CD4-positive, alpha-beta T cell treated with Interleukin-10 for 1 hour (primary cell): ENCODE data around the gene FAM72A.
"Not testable (repeated sequence)": the region's sequence is repeated elsewhere in the genome, so short reads cannot be mapped to it uniquely, and the experiment has no call there.

Source experiments
- DNase-seq: peaks from one replicate; pipeline ENCODE4 v3.0.0-alpha.2; 2020

Gene FAM72A

DNA sequence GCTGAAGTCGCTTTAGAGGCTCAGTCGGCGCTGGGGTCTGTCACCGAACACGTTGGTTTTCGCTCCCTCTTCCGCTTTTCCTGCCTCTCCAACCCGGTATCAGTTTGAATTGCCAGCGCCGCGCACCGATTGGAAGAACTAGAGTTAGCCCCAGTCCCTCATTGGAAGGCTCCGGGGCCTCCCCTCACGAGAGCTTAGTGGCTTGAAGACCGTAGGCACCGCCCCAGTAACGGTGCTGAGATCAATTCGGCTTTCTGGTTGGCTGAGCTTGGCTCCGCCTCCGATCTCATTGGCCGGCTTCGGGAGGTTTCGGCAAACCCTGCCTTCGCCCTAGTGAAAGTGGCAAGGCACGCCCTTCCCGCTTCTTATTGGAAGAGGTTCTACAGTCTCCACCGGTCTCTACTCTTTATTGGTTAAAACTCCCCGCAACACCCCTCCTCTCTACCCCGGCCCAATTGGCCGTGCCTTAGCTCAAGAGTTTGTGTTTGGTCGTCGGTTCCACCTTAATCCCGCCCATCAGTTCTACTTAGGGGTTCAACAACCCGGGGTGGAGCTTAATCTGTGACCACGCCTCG is at the start of gene FAM72A:
TSS of gene FAM72A (minus strand) at position 51 of the 575 bp plus-strand sequence. CDS start 814 bp downstream, outside the sequence.
- DNase-seq = peak; percentile 100

DNA sequence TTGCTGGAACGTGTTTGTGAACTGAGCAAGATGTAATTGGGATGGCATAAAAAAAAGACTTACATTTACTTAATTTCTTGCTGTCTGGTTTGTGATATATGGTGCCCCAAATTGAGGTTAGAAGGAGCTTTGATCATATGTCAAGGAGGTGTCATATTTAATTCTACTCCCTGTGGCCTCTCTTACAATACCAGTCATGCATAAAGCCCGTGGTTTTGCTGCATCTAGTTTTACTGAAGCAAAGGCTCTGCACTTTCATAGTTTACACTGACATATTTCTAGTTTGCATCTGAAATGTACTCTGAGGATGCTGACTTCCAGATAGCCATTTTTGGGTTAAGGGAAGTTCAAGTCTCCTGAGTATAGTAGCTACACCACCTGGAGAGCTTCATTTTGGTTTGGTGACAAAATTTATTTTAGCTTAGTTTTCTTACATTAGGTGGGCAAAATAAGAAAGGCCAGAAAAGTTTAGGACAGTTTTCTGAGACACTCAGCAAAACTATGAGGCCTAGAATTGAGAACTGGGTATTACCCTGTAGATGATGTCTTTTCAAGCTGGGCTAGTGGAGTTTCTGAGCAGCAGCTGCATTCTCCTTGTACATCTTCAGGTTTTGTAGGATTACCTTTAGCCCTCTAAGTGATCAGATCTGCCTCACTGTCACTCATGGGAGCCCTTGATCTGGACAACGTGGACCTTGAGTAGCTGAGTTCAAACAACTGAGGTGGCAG is 48.5 kb upstream of the FAM72A start:
- not testable (repeated sequence) for DNase-seq

DNA sequence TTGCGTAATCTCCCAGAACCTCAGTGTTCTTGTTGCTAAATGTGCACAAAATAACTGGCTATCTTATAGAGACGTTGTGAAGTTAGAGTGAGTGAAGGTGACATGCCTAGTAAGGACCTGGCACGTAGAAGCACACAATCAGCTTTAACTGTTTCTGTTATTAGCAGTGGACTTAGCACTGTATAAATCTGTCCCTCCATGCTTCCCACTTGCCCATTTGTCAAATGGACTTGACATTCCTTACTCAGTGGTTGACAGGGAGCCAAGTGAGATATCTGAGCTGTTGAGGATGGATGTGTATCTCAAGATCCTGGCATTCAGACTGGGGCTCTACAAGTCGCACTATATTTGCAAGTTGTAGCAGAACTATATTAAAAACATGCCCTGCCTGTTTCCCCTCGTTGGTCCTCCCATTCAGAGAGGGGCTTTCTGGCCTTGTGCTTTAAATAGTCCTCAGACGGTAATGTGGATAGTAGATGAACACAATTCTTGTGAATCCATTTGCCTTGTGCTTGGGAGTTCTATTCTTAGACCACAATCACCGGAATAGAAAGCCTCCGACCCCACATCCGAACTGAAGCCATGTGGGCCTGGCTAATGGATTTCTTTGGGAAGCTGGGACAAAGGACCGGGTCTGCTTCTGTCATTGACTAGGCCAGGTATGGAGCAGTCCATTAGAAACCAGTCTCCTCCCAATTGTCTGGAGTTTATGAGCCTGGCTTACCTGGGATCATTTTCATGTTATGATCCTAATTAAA is 43.7 kb upstream of the FAM72A start:
- not testable (repeated sequence) for DNase-seq

DNA sequence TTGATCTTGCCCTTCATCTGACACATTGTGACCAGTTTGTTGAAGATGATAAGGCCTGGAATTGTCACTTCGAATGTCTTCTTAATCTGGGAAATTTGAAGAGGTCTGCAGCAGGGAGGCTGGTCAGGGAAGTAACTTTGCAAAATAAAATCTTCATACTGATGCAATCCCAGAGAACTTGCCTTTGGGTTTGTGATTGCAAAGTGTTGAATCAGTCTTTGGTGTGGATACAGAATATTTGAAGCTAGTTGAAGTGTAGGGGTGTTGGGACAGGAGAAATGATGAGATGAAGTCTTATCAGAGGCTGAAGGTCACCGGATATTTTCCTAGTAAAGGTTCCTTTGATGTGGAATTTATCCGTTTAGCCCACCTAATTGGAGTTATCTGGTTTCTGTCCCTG is 42.8 kb upstream of the FAM72A start:
- DNase-seq = not testable (repeated sequence)

DNA sequence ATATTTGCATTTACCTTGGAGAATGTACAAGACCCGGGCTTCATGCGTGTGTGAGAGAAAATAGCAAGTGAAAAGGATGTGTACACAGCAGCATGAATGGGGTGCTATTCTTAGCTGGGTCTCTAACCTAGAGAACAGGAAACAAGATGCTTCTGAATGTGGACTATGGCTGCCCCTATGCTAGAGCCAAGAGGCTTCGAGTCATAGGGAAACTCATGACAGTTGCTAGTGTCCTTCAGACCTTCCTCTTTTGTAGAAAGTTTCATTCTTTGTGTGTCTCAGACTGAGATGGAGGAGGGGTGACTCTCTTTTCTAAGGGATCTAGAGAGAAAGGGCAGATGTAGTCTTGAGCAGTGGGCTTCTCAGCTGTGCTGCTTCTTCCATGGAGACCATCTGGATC is 40.7 kb upstream of the FAM72A start:
- DNase-seq = peak; percentile 2

DNA sequence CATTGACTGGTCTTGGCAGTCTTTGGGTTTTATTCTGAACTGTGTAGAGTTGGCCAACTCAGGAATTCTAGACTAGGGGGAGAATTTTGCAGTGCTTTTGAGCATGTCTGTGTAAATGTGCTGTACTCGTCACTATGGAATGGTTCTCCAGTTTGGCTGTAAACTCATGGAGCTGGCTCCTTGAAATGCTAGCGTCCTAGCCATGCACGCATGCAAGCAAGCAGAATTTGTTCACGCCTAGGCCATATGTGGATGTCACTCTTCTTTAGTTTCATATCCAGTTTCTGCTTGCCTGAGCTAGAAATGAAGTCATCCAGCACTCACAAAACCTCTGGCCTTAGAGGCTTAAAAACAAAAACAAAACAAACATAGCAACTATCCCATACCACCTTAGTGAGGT is 37.6 kb upstream of the FAM72A start:
- not testable (repeated sequence) for DNase-seq

DNA sequence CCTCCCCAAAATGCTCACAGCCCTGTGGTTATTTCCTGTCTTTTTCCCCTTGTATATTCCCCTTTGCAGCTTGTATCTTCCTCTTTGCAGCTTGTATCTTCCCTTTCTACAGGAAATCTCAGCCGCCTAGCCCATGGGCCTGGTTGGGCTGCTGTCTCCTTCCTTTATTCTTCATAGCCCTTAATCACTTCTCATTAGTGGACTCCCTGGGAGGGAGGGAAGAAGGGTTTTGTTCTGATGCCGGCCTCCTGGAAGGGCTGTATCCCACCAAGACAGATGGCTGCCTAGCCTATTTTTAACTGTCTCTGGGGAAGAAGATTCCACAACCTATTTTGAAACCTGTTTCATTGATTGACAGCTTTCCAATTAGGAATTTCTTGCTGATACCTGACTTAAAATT is 32.6 kb upstream of the FAM72A start:
- DNase-seq = not testable (repeated sequence)

DNA sequence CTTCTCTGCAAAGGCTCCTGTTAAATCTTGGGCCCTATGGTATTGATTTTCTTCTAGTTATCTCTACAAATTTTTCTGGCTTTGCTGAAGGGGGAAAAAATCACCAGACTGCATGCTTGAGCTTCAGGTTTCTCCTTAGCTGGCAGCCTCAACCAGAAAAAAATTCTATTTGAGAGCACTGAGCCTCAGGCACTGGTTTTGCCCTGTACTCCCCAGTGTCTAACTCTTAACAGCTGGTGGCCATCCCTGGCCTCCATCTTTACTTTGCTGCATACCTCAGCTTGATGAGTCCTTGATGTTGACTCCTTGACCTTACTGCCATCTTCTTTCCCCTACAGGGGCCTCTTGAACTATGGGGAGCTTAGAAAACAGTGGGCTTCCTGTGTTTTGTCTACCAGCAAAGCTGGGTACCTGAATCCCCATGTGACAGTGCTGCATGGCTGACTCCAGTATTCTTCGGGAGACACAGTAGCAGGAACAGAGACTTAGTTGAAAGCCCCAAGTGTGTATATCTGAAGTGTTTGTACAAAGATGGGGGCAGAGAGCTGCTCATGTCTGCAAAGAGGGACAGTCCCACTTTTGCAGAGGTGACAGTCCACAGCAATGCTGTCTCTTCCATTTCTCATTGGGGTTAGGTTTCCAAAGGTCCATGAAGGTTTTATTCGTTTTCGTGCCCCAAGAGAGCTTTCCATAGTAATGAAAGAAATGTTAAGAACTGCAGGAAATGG is 31.7 kb upstream of the FAM72A start:
- DNase-seq = not testable (repeated sequence)

DNA sequence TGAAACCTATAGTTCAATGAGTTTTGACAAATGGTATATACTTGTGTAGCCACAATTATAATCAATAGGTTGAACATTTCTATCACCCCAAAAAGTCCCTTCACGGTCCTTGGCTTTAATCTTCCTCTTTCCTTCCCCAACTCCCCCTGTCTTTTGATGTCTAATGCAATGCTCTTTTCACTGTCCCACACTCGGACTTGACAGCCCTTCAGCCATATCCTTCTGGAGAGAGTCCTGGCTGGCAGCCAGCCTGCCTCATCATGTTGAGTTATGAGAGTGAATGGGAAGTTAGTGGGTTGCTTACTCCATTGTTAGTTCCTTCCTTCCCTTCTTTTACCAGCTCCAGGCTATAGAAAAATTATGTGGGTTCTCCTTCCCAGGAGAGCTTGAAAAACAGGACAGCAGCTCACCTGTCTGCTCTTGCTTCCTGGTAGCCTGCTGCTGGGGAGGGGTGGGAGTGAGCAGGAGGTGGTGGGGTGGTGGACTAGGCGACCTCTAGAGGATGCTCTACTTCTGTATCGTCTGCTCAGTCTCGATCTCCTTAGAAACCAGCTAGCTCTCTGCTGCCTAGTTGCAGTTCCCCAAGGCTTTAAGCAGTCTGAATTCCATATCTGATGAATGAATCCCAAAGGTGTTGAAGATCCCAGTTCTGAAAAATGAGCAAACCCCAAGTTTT is 30.5 kb upstream of the FAM72A start:
- DNase-seq = not testable (repeated sequence)

DNA sequence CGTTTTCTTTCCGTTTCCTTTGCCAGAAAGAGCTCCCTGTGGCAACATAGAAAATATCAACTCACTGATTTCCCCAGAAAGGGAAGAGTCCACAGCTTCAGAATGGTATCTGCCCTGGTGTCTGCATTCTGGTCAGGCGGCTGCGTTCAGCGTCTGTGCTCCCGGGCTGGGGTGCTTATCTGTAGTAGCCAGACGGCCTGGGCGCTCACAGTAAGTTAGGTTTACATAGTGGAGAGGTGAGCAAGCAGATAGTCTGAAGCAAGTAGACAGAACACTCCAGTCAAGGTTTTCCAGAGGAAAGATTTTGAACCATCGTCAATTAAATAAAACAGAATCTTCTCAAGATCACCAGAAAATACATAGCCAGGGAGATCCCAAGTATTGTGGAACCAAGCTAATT is 29.4 kb upstream of the FAM72A start:
- not testable (repeated sequence) for DNase-seq

DNA sequence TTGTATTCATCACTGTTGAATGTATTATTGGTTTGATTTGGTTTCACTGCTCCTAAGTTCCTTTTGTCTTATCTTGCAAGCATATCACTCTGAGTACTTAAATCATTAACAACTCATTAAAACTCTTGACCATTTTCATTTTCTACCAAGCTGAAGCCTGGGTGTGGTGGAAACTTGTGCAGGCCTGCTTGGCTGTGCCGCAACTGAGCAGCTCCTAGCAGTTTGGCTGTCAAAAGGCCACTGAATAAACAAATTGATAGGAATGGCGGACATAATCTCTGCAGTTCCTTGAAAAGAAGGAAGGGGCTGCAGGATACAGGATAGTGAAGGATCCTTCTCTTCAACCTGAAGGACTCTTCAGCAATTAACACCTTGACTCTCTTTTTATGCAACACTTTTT is 26.6 kb upstream of the FAM72A start:
- DNase-seq = not testable (repeated sequence)

DNA sequence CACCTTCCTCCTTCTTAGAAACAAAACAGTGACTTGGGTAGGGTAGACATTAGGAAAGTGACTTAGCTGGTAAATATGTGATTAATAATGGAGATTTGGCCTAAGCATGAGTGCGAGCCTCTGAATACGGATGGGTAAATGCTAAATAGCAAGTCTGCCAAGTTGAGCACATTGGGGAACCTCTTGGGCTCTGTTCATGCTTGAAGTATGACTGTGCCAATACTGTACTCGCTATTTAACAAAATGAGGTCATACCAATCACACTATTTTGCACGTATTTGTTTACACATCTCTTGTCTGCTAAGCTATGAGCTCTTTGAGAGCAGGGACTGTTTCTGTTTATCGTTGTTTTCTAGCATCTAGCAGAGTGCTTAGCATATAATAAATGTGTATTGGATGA is 24.2 kb upstream of the FAM72A start:
- not testable (repeated sequence) for DNase-seq

DNA sequence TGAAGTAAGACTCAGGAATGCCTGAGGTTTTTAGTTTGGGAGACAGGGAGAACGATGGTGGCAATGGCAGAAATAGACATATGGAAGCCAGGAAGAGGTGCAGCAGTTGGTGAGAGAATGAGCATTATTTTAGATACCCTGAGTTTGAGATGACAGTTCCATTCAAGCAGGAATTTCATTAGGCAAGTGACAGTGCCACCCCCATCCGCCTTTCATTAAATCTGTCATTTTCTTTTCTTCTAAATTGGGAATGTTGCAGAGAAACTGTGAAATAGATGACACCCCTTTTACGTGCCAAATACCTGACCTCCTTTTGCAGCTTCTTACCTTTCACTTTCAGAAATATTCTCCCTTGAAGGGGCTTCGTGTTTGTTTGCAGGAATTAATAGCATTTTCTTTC is 22.7 kb upstream of the FAM72A start:
- DNase-seq = not testable (repeated sequence)

DNA sequence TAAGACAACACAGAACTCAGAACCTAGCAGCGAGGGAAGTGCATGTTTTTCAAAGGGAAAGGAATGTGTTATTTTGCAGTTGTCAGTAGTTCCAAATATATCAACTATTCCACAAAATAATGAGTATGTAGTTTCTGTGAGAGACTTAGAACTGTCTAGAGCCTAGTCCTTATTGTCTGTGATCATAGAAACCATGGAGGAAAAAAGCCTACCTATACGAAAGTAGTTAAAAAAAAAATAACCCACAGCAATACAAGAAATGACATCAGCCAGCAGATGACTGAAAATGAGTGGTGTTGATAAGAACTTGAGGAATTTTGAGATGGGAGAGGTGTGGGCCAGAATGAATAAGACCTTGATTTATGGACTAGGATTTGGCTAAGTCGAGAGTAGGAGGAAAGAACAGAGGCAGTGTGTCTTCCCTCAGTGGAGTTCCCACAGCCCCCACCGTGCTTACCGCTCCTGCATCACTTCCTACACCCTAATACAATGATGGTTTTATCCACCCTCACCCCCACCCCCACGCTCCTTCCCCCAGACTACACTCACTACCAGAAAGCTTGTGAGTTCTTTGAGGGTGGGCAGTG is 21.6 kb upstream of the FAM72A start:
- not testable (repeated sequence) for DNase-seq

DNA sequence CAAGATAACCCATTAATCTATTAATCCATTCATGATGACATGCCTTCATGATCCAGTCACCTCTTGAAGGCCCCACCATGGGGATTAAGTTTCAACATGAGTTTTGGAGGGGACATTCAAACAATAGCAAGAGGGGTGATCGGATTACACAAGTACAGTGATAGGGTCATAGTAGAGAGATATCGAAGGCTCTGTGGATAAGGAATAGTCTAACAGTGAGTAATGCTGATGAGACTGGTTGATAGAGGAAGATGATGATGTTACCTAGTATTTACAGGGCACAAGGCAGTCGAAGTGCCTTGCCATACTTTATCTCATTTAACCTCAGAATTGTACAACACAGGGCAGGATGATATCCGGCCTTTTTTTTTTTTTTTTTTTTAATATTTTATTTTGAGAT is 18.9 kb upstream of the FAM72A start:
- not testable (repeated sequence) for DNase-seq

DNA sequence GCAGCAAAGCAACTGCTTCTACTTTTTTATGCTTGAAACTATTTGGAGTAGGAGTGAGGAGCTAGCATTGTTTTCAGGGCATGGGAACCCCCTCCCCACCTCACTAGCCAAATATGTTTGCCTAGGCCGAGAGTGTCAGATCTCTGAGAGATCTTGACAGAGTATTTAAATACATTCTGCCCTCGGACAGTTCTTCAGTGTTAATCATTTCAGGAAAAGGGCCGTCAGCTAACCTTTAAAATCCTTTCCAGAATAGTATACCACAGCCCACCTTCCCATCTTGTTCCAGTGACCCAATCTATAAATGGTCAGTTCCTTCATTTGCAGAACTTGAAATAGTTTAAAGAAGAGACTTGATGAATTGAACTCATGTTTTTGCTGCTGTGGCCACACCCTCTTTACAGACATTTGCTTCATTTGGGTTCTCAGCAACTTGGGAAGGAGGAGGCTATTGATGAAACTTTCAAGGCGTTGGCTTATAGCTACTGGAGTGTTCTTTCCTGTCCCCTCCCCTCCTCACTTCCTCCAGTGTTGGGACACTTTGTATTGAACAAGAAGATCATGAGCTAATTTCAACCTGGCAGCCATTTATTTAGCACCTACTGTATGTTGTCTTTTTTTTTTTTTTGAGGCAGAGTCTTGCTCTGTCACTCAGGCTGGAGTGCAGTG is 17.8 kb upstream of the FAM72A start:
- DNase-seq = not testable (repeated sequence)

DNA sequence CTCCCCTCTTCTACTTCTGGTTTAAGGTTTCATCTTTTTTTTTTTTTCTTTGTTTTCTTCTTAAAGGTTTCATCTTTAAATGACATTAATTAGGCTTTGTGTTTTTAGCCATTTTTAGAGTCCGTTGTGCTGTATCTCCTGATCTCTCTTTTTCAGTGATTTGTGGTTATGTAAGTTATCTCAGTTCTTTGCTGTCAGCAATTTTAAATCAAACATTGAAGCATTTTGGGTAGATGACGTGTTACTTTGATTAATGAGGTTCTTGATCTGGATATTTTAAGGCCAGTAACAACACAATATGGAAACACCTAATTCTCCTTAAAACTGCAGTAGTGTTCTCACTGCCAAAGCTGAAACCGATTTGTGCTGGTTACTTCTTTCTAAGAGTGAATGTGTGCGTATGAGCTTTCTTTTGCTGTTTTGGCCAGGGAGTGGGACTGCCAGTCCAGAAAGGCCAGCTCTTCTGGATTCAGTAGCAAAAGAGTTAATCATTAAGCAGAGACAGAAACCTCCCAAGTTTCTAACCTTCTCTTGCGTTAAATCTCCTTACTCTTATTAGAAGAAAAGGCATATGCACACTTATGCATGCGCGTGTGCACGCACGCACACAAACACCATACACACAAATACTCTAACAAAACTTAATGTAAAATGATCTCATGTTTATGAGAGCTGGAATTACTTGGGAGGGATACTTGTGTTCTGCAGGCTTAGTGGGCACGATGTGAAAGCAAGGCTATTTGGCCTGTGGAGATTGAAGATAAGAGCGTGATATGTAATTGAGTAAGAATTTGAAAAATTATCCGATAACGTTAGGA is 17.1 kb upstream of the FAM72A start:
- not testable (repeated sequence) for DNase-seq

DNA sequence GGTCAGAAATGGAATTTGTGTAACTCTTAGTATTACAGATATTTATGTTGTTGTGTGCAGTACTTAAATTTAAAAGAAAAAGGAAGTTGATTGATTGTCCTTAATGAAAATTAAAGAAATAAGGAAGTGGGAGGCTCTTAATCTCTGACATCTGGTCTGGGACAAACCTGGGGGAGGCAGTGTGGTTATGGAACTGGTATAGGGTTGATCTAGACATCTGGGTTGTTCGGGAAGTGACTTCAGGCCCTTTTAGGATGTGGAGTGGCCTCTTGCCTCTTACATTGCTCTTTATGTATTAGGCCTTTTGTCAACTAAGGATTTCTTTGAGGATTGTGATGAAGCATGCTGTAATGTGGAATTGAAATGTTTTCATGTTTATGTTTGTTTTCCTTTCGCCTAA is 16.1 kb upstream of the FAM72A start:
- DNase-seq = not testable (repeated sequence)

DNA sequence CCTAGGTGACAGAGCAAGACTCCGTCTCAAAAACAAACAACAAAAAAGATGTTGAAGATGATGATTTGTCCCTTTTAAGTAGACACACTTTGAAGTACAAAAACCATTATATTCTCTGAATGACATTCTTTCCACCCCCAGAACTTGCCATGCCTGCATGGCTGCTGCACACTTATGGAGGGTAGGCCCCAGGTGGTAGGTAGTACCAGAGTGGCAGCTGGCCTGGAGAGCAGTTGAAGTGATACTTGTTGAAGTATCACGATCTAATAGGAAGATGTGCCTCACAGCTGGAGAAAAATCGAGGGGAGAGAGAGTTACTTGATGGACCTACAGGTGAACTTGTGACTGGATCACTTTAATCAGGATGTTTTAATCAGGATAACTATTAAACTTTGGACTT is 15.6 kb upstream of the FAM72A start:
- DNase-seq = not testable (repeated sequence)

DNA sequence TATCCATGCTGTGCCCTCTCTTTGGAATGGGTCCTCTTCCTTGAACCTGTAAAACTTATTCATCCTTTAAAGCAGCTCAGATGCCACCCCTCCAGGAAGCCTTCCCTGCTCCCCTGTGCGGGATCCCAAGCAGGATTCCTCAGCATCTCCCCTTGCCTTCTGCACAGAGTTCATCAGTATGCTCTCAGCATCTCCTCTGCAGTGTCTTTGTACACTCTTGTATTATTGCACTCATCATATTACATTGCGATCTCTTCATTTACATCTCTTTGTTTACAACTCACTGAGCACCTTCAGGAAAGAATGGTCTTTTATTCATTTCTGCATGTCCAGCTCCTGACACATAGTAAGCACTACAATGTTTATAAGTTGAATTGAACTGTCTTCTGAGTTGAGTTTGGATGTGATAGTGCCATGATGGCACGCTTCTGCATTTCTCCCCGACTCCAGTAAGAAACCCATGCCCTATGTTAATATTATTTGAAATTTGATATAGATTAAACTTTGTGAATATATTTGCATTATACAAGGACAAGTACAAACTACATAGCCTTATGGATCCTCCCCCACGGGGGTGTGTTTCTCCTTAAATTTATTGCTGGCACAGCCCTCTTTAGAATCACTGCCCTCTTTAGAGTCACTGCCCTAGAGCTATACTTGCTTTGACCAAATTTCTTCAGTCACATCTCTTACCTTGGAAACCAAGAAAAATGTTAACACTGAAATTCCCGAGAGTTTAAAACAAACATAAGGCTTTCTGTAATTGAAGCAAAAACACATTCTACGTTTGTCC is 13.2 kb upstream of the FAM72A start:
- DNase-seq = not testable (repeated sequence)
